Measurements from ENCODE around the gene ZFAND3.

The ZFAND3 gene

DNA sequence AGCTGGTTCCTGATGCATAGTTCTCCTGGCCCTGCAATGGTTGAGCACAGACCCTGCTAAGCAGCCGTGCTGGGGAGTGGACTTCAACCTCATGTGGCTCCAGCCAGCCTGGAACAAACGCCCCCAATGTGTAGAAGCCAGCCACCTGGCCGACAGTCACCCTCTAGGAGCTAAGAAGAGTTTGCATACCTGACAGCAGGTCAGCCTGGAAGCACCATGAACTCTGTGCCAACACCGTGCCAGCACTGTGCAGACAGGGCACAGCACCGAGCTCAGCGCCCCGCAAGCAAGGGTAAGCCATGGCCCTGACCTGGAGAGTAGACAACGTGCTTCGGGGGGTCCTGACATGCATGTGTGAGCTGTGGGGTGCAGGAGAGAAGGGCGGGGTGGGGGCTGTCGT is 356.3 kb downstream of the ZFAND3 start:
- TF ChIP-seq, protein P1, sequence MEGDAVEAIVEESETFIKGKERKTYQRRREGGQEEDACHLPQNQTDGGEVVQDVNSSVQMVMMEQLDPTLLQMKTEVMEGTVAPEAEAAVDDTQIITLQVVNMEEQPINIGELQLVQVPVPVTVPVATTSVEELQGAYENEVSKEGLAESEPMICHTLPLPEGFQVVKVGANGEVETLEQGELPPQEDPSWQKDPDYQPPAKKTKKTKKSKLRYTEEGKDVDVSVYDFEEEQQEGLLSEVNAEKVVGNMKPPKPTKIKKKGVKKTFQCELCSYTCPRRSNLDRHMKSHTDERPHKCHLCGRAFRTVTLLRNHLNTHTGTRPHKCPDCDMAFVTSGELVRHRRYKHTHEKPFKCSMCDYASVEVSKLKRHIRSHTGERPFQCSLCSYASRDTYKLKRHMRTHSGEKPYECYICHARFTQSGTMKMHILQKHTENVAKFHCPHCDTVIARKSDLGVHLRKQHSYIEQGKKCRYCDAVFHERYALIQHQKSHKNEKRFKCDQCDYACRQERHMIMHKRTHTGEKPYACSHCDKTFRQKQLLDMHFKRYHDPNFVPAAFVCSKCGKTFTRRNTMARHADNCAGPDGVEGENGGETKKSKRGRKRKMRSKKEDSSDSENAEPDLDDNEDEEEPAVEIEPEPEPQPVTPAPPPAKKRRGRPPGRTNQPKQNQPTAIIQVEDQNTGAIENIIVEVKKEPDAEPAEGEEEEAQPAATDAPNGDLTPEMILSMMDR (IDR thresholded peaks at IDR 0.05; ENCODE audit: borderline replicate concordance, control extremely low read depth, extremely low read depth, insufficient read depth, missing control alignments): no peak
- no peak for DNase-seq (ENCODE audit: low spot score)
- in situ Hi-C loops (cut with MboI; ENCODE audit: low sequenced_read_pairs, unreplicated experiment): no loop called here

DNA sequence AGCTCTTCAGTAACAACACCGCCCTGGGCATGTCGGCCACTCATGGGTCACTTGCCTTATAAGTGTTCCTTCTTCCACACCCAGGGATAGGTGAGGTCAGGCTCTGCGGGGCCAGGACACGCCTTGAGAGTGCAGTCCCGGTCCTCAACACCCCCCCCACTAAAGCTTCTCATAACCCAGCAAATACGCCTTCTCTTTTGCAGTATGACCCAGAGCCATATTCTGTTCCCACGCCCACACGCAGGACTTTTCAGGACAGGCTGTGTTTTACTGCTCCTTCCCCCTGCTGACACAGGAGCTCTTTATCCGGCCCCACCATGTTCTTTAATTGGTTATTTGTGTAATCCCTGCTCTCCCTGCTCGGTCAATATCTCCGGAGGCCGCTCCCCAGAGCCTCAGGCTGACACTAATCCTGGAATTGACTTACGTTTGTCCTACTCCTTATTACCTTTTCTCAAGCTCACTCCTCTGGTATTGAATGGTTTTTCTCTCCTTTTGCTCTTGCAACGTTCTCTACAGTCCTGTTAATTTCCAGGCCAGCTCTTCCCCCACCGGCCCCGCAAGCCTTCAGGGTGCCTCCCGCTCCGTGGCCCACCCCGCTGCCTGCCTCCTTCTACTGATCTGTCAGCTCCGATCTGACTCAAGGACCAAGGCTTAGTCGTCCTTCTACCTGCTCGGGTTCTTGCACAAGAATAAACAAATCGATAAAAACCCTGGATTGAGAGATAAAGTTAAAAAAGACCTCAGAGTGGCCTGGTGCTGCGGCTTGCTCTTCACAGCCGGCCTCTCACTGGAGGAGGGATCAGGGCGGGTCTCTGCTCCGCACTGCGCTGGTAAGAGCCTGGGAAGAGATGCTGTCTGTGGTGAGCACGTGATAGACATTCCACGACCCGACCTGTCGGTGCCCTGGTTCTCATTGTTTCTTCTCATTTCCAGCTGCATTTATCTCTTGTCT is 357.5 kb downstream of the ZFAND3 start:
- in situ Hi-C loops (cut with MboI; ENCODE audit: low sequenced_read_pairs, unreplicated experiment): no loop called here
- TF ChIP-seq, protein P1 (IDR thresholded peaks at IDR 0.05; ENCODE audit: borderline replicate concordance, control extremely low read depth, extremely low read depth, insufficient read depth, missing control alignments): no peak
- DNase-seq (ENCODE audit: low spot score): no peak

DNA sequence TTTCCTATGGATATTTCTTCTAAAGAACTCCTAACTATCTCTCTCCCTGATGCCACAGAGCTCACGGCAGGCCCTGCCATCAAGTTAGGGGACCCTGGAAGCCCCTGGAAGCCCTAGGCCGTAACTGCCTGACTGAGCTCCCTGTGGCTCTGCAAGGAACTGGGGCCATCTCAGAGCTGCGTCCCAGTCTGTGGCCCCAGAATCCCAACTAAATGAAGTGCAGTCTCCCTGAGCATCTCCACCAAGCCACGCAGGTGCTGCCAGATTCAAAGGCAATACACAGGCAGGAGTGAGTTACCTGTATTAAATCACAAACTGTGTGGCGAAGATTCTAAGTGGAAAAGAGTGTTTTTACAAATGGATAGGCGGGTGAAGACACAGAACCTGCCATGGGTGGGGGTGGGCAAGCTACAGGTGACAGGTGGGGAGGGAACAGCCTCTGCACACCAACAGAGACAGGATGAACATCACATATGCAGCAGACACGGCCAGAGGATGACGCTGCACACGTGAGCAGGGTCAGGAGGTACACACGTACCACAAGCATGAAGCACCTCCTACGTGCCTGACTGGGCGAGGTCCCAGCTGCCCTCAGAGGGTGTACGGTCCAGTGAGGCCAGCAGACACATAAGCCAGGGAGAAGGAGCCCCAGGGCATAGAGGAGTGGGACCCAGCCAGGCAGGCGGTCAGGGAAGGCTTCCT is 358.5 kb downstream of the ZFAND3 start:
- DNase-seq (ENCODE audit: low spot score): no peak
- in situ Hi-C loops (cut with MboI; ENCODE audit: low sequenced_read_pairs, unreplicated experiment): no loop called here
- TF ChIP-seq, protein P1 (IDR thresholded peaks at IDR 0.05; ENCODE audit: borderline replicate concordance, control extremely low read depth, extremely low read depth, insufficient read depth, missing control alignments): no peak

DNA sequence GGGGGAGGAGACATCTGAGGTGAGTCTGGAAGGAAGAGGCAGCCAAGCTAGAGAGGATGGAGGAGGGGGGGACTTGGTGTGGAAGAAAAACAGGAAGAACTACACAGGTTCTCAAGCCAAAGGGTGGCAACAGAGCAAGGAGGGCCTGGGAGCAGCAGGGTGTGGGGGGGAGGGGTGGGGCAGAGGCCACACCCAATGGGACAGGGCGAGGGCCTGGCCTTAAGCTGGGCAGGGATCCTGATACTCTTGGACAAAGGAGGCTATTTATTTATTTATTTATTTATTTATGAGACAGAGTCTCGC is 359.0 kb downstream of the ZFAND3 start:
- DNase-seq (ENCODE audit: low spot score): no peak
- TF ChIP-seq, protein P1 (IDR thresholded peaks at IDR 0.05; ENCODE audit: borderline replicate concordance, control extremely low read depth, extremely low read depth, insufficient read depth, missing control alignments): no peak
- in situ Hi-C loops (cut with MboI; ENCODE audit: low sequenced_read_pairs, unreplicated experiment): no loop called here

GRCh38 chr6:38179300-38179699 is 359.8 kb downstream of the ZFAND3 start:
- TF ChIP-seq, protein P1 (IDR thresholded peaks at IDR 0.05; ENCODE audit: borderline replicate concordance, control extremely low read depth, extremely low read depth, insufficient read depth, missing control alignments): no peak
- in situ Hi-C loops (cut with MboI; ENCODE audit: low sequenced_read_pairs, unreplicated experiment): no loop called here
- DNase-seq (ENCODE audit: low spot score): no peak

- no peak for DNase-seq (ENCODE audit: low spot score)
- TF ChIP-seq, protein P1 (IDR thresholded peaks at IDR 0.05; ENCODE audit: borderline replicate concordance, control extremely low read depth, extremely low read depth, insufficient read depth, missing control alignments): no peak
- in situ Hi-C loops (cut with MboI; ENCODE audit: low sequenced_read_pairs, unreplicated experiment): no loop called here
Observed at GRCh38 chr6:38179794-38180430, 360.4 kb downstream of the ZFAND3 start.

All from GM13976 (cell line).